Effector memory CD8-positive, alpha-beta T cell (primary cell): Measurements from ENCODE around the gene ZDHHC22.

ENCODE experiments used
- ATAC-seq: fragments of 150-1000 bp; cut with Tn5 transposase; replicated peaks from 2 replicates; pipeline ENCODE4 v1.10.0; 2021; ENCODE audit warnings: mild to moderate bottlenecking, moderate library complexity
- DNase-seq, 3 experiments: peaks; one replicate each; pipeline ENCODE4 v3.0.0; 2021
- H3K27ac Mint-ChIP-seq, 2 donors: one replicate each; pipeline ENCODE4 v1.8.0; 2022; ENCODE audit warnings: mild to moderate bottlenecking in 2 of 2, mixed read lengths in 2 of 2, moderate library complexity in 2 of 2
- H3K27me3 Mint-ChIP-seq, 2 donors: one replicate each; pipeline ENCODE4 v1.8.0; 2022; ENCODE audit warnings: mixed read lengths in 2 of 2
- H3K36me3 Mint-ChIP-seq: one replicate; pipeline ENCODE4 v1.8.0; 2022; ENCODE audit warnings: mild to moderate bottlenecking, moderate library complexity, mixed read lengths; ENCODE audit not compliant: insufficient read depth
- H3K4me1 Mint-ChIP-seq, 2 donors: one replicate each; pipeline ENCODE4 v1.8.0; 2022; ENCODE audit warnings: low read depth in 2 of 2, mixed read lengths in 2 of 2
- H3K4me3 Mint-ChIP-seq, 2 donors: one replicate each; pipeline ENCODE4 v1.8.0; 2022; ENCODE audit warnings: mild to moderate bottlenecking in 2 of 2, mixed read lengths in 2 of 2, moderate library complexity in 2 of 2
- H3K9me3 Mint-ChIP-seq, 2 donors: one replicate each; pipeline ENCODE4 v1.8.0; 2022; ENCODE audit warnings: mixed read lengths in 2 of 2

The ZDHHC22 gene

GRCh38 chr14:77085538-77085937 lies 56.1 kb downstream of the ZDHHC22 start:
- peak overlapping the region in 1 of 2 donors; percentile 22 for H3K27ac Mint-ChIP-seq
- H3K4me3 Mint-ChIP-seq, result no peak overlapping the region
- H3K9me3 Mint-ChIP-seq, result no peaks in the 10 kb centered on the region
- H3K36me3 Mint-ChIP-seq, result no peaks in the 10 kb centered on the region
- peaks cover 11 to 23% of the 10 kb centered on the region in 2 donors for H3K27me3 Mint-ChIP-seq
- H3K4me1 Mint-ChIP-seq, result peaks cover 0 to 5% of the 10 kb centered on the region in 2 donors
- no peak for ATAC-seq
- no peak for DNase-seq

DNA sequence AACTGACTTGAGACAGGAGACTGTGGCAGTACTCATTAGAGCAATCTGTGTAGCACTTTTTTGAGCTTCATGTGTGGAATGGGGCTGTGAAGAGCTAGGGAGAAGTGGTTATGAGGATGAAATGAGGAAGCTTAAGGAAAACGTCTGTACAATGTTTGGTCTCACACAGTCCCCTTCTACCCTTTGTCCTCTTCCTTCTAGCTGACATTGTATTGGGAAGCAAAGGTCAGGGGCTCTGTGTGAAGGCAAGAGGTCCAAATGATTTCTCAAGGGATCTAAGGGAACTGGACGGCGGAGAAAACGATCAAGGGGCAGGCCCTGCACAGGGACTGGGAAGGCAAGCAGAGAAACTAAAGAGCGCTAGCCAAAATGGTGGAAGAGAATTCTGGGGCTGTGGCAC lies 56.6 kb downstream of the ZDHHC22 start:
- no peaks in the 10 kb centered on the region for H3K36me3 Mint-ChIP-seq
- H3K27ac Mint-ChIP-seq, result peak overlapping the region in 1 of 2 donors; percentile 22
- H3K4me1 Mint-ChIP-seq, result peaks cover 0 to 5% of the 10 kb centered on the region in 2 donors
- no peak for DNase-seq
- peaks cover 11 to 23% of the 10 kb centered on the region in 2 donors for H3K27me3 Mint-ChIP-seq
- H3K4me3 Mint-ChIP-seq, result no peak overlapping the region
- ATAC-seq, result no peak
- H3K9me3 Mint-ChIP-seq, result peaks cover 0 to 2% of the 10 kb centered on the region in 2 donors

GRCh38 chr14:77083082-77083481 lies 58.5 kb downstream of the ZDHHC22 start:
- Mint-ChIP-seq H3K9me3 (peaks cover 0 to 2% of the 10 kb centered on the region in 2 donors), H3K27me3 (peaks cover 11 to 32% of the 10 kb centered on the region in 2 donors), H3K4me1 (peaks cover 0 to 5% of the 10 kb centered on the region in 2 donors), H3K27ac (no peak overlapping the region), H3K4me3 (no peak overlapping the region), H3K36me3 (no peaks in the 10 kb centered on the region)
- no peak for DNase-seq
- no peak for ATAC-seq

- no peak for ATAC-seq
- H3K27ac Mint-ChIP-seq, result no peak overlapping the region
- no peaks in the 10 kb centered on the region for H3K36me3 Mint-ChIP-seq
- H3K9me3 Mint-ChIP-seq, result peaks cover 0 to 2% of the 10 kb centered on the region in 2 donors
- DNase-seq, result no peak
- peaks cover 0 to 5% of the 10 kb centered on the region in 2 donors for H3K4me1 Mint-ChIP-seq
- peaks cover 11 to 32% of the 10 kb centered on the region in 2 donors for H3K27me3 Mint-ChIP-seq
- no peak overlapping the region for H3K4me3 Mint-ChIP-seq
Measured at GRCh38 chr14:77082356-77082755, 59.2 kb downstream of the ZDHHC22 start.
